Measurements from ENCODE around the gene CCDC116.

- no peak for TF ChIP-seq CTCF (IDR thresholded peaks at IDR 0.05 in 4 of 5, conservative IDR thresholded peaks at IDR 0.05 in 1 of 5)
- no peak for TF ChIP-seq POLR2A (IDR thresholded peaks at IDR 0.05)
These were observed 4.2 kb downstream of the CCDC116 start for GRCh38 chr22:21636629-21637218.

Data from gastrocnemius medialis (tissue), 4 donors.